ENCODE results near the gene CFAP221.

- TF ChIP-seq CTCF (IDR thresholded peaks at IDR 0.05; ENCODE audit: extremely low read depth in 1 of 2, insufficient read depth in 1 of 2, low read depth in 1 of 2, low read length in 2 of 2) (no peak), POLR2A (IDR thresholded peaks at IDR 0.05; ENCODE audit: low read depth, low read length) (no peak), POLR2AphosphoS5 (IDR thresholded peaks at IDR 0.05; ENCODE audit: insufficient read depth, low read depth, low read length) (no peak)
These were observed 46.6 kb downstream of the CFAP221 start for GRCh38 chr2:119590873-119591272.

All from endothelial cell of umbilical vein (primary cell).